NK-92 treated with Interleukin-12 subunit alpha and Interleukin-12 subunit beta, amount 100 ng/mL, for 24 hours (cell line): ENCODE measurements around the gene APELA.
"Not testable (repeated sequence)": the region's sequence is repeated elsewhere in the genome, so short reads cannot be mapped to it uniquely, and the experiment has no call there.

Experiments used
- DNase-seq: peaks from one replicate; lab custom pipeline; 2025; lab: John Stamatoyannopoulos, UW

APELA gene

GRCh38 chr4:164876700-164877324 is at the start of gene APELA:
Gene APELA (plus strand): TSS chr4:164877178. CDS start chr4:164877332, 154 bp downstream.
- no peak for DNase-seq

- DNase-seq, result no peak
Observed at GRCh38 chr4:164828955-164829354, 48.0 kb upstream of the APELA start.

- no peak for DNase-seq
Observed at GRCh38 chr4:164846566-164846965, 30.4 kb upstream of the APELA start.

GRCh38 chr4:164847016-164847415 is 30.0 kb upstream of the APELA start:
- no peak for DNase-seq

- DNase-seq, result no peak
Observed at GRCh38 chr4:164847967-164848649, 28.9 kb upstream of the APELA start.

- no peak for DNase-seq
Observed at GRCh38 chr4:164856396-164856795, 20.6 kb upstream of the APELA start.

- DNase-seq, result no peak
Observed at GRCh38 chr4:164866817-164867490, 10.0 kb upstream of the APELA start.

- no peak for DNase-seq
Observed at GRCh38 chr4:164871673-164872072, 5.3 kb upstream of the APELA start.

GRCh38 chr4:164872481-164872880 is 4.5 kb upstream of the APELA start:
- no peak for DNase-seq

- DNase-seq, result no peak
Observed at GRCh38 chr4:164874789-164875188, 2.2 kb upstream of the APELA start.

- DNase-seq, result no peak
Observed at GRCh38 chr4:164880489-164881262, 3.7 kb downstream of the APELA start.

GRCh38 chr4:164888096-164888715 is 11.2 kb downstream of the APELA start:
- DNase-seq, result no peak

- DNase-seq, result no peak
Observed at GRCh38 chr4:164890691-164891090, 13.7 kb downstream of the APELA start.

GRCh38 chr4:164892018-164892417 is 15.0 kb downstream of the APELA start:
- no peak for DNase-seq

- no peak for DNase-seq
Observed at GRCh38 chr4:164894702-164895101, 17.7 kb downstream of the APELA start.

- DNase-seq, result no peak
Observed at GRCh38 chr4:164902608-164903007, 25.6 kb downstream of the APELA start.

GRCh38 chr4:164904336-164904735 is 27.4 kb downstream of the APELA start:
- DNase-seq, result no peak

- no peak for DNase-seq
Observed at GRCh38 chr4:164904941-164905340, 28.0 kb downstream of the APELA start.

GRCh38 chr4:164906368-164906767 is 29.4 kb downstream of the APELA start:
- DNase-seq, result no peak

GRCh38 chr4:164913506-164913905 is 36.5 kb downstream of the APELA start:
- not testable (repeated sequence) for DNase-seq

- no peak for DNase-seq
Observed at GRCh38 chr4:164918956-164919355, 42.0 kb downstream of the APELA start.

- DNase-seq, result no peak
Observed at GRCh38 chr4:164924670-164925238, 47.8 kb downstream of the APELA start.
